ENCODE results near the gene SSH2. TPM values are rescaled to one million over a fixed set of nuclear protein-coding genes. Genes with fewer than 3 reads are reported as not detected.
"Not testable (repeated sequence)": the region's sequence is repeated elsewhere in the genome, so short reads cannot be mapped to it uniquely, and the experiment has no call there.

The SSH2 gene
- total RNA-seq, 2 experiments from 2014 or later: 37.5 to 43.5 TPM

- no peak overlapping the region for H3K4me3 Mint-ChIP-seq
- peaks cover 3% of the 10 kb centered on the region for H3K9me3 Mint-ChIP-seq
- H3K27me3 Mint-ChIP-seq: no peaks in the 10 kb centered on the region
- no peak for DNase-seq
- H3K4me1 Mint-ChIP-seq (ENCODE audit: low read depth): peaks cover under 1% of the 10 kb centered on the region
- no peak for ATAC-seq
- TF ChIP-seq, protein P1, sequence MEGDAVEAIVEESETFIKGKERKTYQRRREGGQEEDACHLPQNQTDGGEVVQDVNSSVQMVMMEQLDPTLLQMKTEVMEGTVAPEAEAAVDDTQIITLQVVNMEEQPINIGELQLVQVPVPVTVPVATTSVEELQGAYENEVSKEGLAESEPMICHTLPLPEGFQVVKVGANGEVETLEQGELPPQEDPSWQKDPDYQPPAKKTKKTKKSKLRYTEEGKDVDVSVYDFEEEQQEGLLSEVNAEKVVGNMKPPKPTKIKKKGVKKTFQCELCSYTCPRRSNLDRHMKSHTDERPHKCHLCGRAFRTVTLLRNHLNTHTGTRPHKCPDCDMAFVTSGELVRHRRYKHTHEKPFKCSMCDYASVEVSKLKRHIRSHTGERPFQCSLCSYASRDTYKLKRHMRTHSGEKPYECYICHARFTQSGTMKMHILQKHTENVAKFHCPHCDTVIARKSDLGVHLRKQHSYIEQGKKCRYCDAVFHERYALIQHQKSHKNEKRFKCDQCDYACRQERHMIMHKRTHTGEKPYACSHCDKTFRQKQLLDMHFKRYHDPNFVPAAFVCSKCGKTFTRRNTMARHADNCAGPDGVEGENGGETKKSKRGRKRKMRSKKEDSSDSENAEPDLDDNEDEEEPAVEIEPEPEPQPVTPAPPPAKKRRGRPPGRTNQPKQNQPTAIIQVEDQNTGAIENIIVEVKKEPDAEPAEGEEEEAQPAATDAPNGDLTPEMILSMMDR (IDR thresholded peaks at IDR 0.05): no peak
- intact Hi-C loops (cut with micrococcal nuclease): loop anchor here (10.0 kb wide), 1 partner anchor 63 kb away; no protein-coding TSS in a partner anchor
- CTCF ChIA-PET: interaction anchor here (1.6 to 3.4 kb wide), 2 partner anchors 69 to 72 kb away, joined by 4 to 13 read pairs; partner anchors contain the start of gene SSH2
- no peak overlapping the region for H3K27ac Mint-ChIP-seq
- POLR2A ChIA-PET: no interaction called here
- no peaks in the 10 kb centered on the region for H3K36me3 Mint-ChIP-seq (ENCODE audit: low read depth)
Observed at GRCh38 chr17:29862127-29862526, 67.9 kb downstream of the SSH2 start.

- CTCF ChIA-PET: interaction anchor here (3.4 kb wide), 1 partner anchor 71 kb away, joined by 13 read pairs; the partner anchor contains the start of gene SSH2
- ATAC-seq; H3K4me1 Mint-ChIP-seq (ENCODE audit: low read depth); H3K9me3 Mint-ChIP-seq; H3K27me3 Mint-ChIP-seq; H3K4me3 Mint-ChIP-seq; POLR2A ChIA-PET; DNase-seq; H3K36me3 Mint-ChIP-seq (ENCODE audit: low read depth); H3K27ac Mint-ChIP-seq; intact Hi-C loops (cut with micrococcal nuclease): not testable (repeated sequence)
Observed at GRCh38 chr17:29859445-29859844, 70.6 kb downstream of the SSH2 start.

DNA sequence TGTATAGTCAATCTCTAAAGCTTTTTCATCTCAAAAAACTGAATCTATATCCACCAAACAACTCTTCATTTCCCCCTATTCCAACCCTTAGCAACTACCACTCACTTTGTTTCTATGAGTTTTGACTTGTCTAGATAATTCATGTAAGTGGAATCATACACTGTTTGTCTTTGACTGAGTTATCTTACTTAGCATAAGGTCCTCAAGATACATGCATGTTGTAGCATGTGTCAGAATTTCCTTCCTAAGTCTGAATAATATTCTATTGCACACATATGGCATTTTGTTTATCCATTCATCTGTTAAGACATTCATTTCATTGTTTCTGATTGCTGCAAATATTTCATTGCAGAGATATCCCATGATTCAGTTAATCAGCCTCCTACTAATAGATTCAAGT lies 72.2 kb downstream of the SSH2 start:
- Mint-ChIP-seq H3K9me3 (peaks cover 7% of the 10 kb centered on the region), H3K36me3 (ENCODE audit: low read depth) (peaks cover 4% of the 10 kb centered on the region), H3K4me1 (ENCODE audit: low read depth) (peaks cover 8% of the 10 kb centered on the region), H3K27me3 (no peaks in the 10 kb centered on the region), H3K4me3 (no peak overlapping the region), H3K27ac (no peak overlapping the region)
- ATAC-seq: no peak
- CTCF ChIA-PET: no interaction called here
- TF ChIP-seq, protein P1 (IDR thresholded peaks at IDR 0.05): no peak
- intact Hi-C loops (cut with micrococcal nuclease): no loop called here
- DNase-seq: no peak
- POLR2A ChIA-PET: no interaction called here

DNA sequence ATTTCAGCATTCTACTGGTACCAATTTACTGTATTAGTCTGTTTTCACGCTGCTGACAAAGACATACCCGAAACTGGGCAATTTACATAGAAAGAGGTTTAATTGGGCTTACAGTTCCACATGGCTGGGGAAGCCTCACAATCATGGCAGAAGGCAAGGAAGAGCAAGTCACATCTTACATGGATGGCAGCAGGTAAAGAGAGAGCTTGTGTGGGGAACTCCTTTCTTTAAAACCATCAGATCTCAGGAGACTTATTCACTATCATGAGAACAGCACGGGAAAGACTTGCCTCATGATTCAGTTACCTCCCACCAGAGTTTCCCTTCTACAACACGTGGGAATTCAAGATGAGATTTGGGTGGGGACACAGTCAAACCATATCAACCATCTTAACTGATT lies 72.9 kb downstream of the SSH2 start:
- H3K27ac Mint-ChIP-seq; H3K27me3 Mint-ChIP-seq; H3K9me3 Mint-ChIP-seq; POLR2A ChIA-PET; ATAC-seq; H3K4me3 Mint-ChIP-seq; H3K36me3 Mint-ChIP-seq (ENCODE audit: low read depth); H3K4me1 Mint-ChIP-seq (ENCODE audit: low read depth); DNase-seq; CTCF ChIA-PET; intact Hi-C loops (cut with micrococcal nuclease): not testable (repeated sequence)

DNA sequence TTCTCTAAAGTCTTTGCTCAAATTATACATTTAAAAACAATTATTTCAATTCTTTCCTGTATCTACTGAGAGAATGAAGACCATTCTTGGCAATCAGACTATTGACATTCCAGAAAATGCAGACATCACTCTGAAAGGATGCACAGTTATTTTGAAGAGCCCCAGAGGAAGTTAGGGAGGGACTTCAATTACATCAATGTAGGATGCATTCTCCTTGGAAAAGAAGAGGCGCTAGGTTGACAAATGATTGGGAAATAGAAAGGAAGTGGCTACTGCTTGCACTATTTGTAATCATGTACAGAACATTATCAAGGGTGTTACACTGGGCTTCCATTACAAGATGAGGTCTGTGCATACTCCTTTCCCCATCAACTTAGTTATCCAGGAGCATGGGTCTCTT lies 74.3 kb downstream of the SSH2 start:
- H3K9me3 Mint-ChIP-seq: peaks cover 7% of the 10 kb centered on the region
- no peak overlapping the region for H3K27ac Mint-ChIP-seq
- no peak overlapping the region for H3K4me3 Mint-ChIP-seq
- intact Hi-C loops (cut with micrococcal nuclease): no loop called here
- ChIA-PET CTCF (interaction anchor here (1.4 kb wide), 1 partner anchor 76 kb away, joined by 4 read pairs; no protein-coding TSS in a partner anchor), POLR2A (interaction anchor here (0.6 kb wide), 1 partner anchor 190 kb away, joined by 3 read pairs; no protein-coding TSS in a partner anchor)
- no peaks in the 10 kb centered on the region for H3K27me3 Mint-ChIP-seq
- H3K36me3 Mint-ChIP-seq (ENCODE audit: low read depth): peaks cover 4% of the 10 kb centered on the region
- ATAC-seq (no peak), DNase-seq (no peak)
- TF ChIP-seq, protein P1 (IDR thresholded peaks at IDR 0.05): no peak
- H3K4me1 Mint-ChIP-seq (ENCODE audit: low read depth): peaks cover 8% of the 10 kb centered on the region

DNA sequence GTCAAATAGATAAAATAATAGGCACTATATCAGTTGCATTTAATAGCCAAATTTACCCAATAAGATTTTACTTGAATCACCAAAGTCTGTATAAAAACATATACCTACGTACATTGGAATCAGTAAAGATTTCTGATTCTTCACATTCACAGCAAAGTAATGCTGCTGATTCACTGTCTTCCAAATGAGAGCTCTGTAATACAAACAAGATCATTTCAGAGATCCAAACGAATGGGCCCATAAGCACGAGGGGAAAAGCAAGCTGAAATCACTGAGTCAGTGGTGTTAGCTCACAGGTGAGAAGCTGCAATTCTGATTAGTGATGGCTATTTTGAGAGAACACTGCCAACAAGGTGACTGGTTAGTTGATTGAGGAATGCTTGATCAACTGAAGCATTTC lies 81.3 kb downstream of the SSH2 start:
- Mint-ChIP-seq H3K27ac (no peak overlapping the region), H3K4me1 (ENCODE audit: low read depth) (peaks cover 10% of the 10 kb centered on the region), H3K36me3 (ENCODE audit: low read depth) (no peaks in the 10 kb centered on the region), H3K27me3 (no peaks in the 10 kb centered on the region), H3K4me3 (no peak overlapping the region), H3K9me3 (no peaks in the 10 kb centered on the region)
- no peak for DNase-seq
- intact Hi-C loops (cut with micrococcal nuclease): no loop called here
- ATAC-seq: no peak
- CTCF ChIA-PET: interaction anchor here (0.5 to 1.2 kb wide), 2 partner anchors 34 to 245 kb away, joined by 3 to 5 read pairs; no protein-coding TSS in a partner anchor
- TF ChIP-seq, protein P1 (IDR thresholded peaks at IDR 0.05): no peak
- POLR2A ChIA-PET: no interaction called here
